Measurements from ENCODE around the gene PALM2AKAP2. TPM values are rescaled to one million over a fixed set of nuclear protein-coding genes. Genes with fewer than 3 reads are reported as not detected.
"Not testable (repeated sequence)": the region's sequence is repeated elsewhere in the genome, so short reads cannot be mapped to it uniquely, and the experiment has no call there.

PALM2AKAP2 gene
- total RNA-seq, 2 donors from 2014 or later = 0.49 to 1.1 TPM

GRCh38 chr9:109817846-109818472 lies 38.0 kb downstream of the PALM2AKAP2 start:
- Mint-ChIP-seq H3K4me1 (peaks cover 6% of the 10 kb centered on the region), H3K36me3 (ENCODE audit: low read depth) (no peaks in the 10 kb centered on the region), H3K9me3 (no peaks in the 10 kb centered on the region), H3K4me3 (no peak overlapping the region), H3K27me3 (ENCODE audit: insufficient read depth) (peaks cover 35% of the 10 kb centered on the region), H3K27ac (peak overlapping the region; percentile 53)
- Histone ChIP-seq H3K36me3 (ENCODE audit: control insufficient read depth, insufficient read depth, low read length) (no peaks in the 10 kb centered on the region), H3K9me3 (ENCODE audit: control insufficient read depth, low read length) (no peaks in the 10 kb centered on the region), H3K27me3 (ENCODE audit: control insufficient read depth, insufficient read depth, low read length, poor library complexity, severe bottlenecking) (no peaks in the 10 kb centered on the region), H3K4me3 (ENCODE audit: low read length) (no peak overlapping the region), H3K4me1 (ENCODE audit: control insufficient read depth, insufficient read depth, low read length) (no peaks in the 10 kb centered on the region), H3K27ac (ENCODE audit: low read depth, low read length) (peak overlapping the region; percentile 76), H3K9ac (ENCODE audit: extremely low read depth, low read length, poor library complexity, severe bottlenecking) (no peak overlapping the region)
- DNase-seq = peak; percentile 86
- TF ChIP-seq CTCF (conservative IDR thresholded peaks at IDR 0.05) = peak; percentile 94
- whole genome bisulfite sequencing, 2 experiments (ENCODE audit: insufficient coverage in 1 of 2, insufficient read length in 1 of 2) = 9 to 11% methylated on average over 5 to 9 of the region's 9 CpGs

- no peak overlapping the region for H3K4me3 Mint-ChIP-seq
- DNase-seq = no peak
- peaks cover 8% of the 10 kb centered on the region for H3K4me1 Mint-ChIP-seq
- no peak for TF ChIP-seq CTCF (conservative IDR thresholded peaks at IDR 0.05)
- H3K36me3 Mint-ChIP-seq (ENCODE audit: low read depth) = no peaks in the 10 kb centered on the region
- Histone ChIP-seq H3K27me3 (ENCODE audit: control insufficient read depth, insufficient read depth, low read length, poor library complexity, severe bottlenecking) (peaks cover 14% of the 10 kb centered on the region), H3K9ac (ENCODE audit: extremely low read depth, low read length, poor library complexity, severe bottlenecking) (no peak overlapping the region), H3K36me3 (ENCODE audit: control insufficient read depth, insufficient read depth, low read length) (no peaks in the 10 kb centered on the region), H3K27ac (ENCODE audit: low read depth, low read length) (no peak overlapping the region), H3K9me3 (ENCODE audit: control insufficient read depth, low read length) (no peaks in the 10 kb centered on the region), H3K4me3 (ENCODE audit: low read length) (no peak overlapping the region), H3K4me1 (ENCODE audit: control insufficient read depth, insufficient read depth, low read length) (no peaks in the 10 kb centered on the region)
- 61% methylated on average over 1 of the region's 1 CpG; no CpG with 5 or more reads in 1 of the 2 experiments for WGBS, 2 experiments (ENCODE audit: insufficient coverage in 1 of 2, insufficient read length in 1 of 2)
- H3K9me3 Mint-ChIP-seq = no peaks in the 10 kb centered on the region
- H3K27me3 Mint-ChIP-seq (ENCODE audit: insufficient read depth) = peaks cover 63% of the 10 kb centered on the region
- H3K27ac Mint-ChIP-seq = no peak overlapping the region
Observed at GRCh38 chr9:109821711-109822110, 41.7 kb downstream of the PALM2AKAP2 start.

DNA sequence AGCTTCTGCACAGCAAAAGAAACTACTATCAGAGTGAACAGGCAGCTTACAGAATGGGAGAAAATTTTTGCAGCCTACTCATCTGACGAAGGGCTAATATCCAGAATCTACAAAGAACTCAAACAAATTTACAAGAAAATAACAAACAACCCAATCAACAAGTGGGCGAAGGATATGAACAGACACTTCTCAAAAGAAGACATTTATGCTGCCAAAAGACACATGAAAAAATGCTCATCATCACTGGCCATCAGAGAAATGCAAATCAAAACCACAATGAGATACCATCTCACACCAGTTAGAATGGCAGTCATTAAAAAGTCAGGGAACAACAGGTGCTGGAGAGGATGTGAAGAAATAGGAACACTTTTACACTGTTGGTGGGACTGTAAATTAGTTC lies 45.4 kb downstream of the PALM2AKAP2 start:
- not testable (repeated sequence) for H3K9ac ChIP-seq (ENCODE audit: extremely low read depth, low read length, poor library complexity, severe bottlenecking); H3K4me3 Mint-ChIP-seq; H3K4me3 ChIP-seq (ENCODE audit: low read length); DNase-seq; H3K36me3 ChIP-seq (ENCODE audit: control insufficient read depth, insufficient read depth, low read length); H3K4me1 ChIP-seq (ENCODE audit: control insufficient read depth, insufficient read depth, low read length); H3K36me3 Mint-ChIP-seq (ENCODE audit: low read depth); H3K27ac Mint-ChIP-seq; H3K9me3 ChIP-seq (ENCODE audit: control insufficient read depth, low read length); H3K9me3 Mint-ChIP-seq; H3K27ac ChIP-seq (ENCODE audit: low read depth, low read length)
- Mint-ChIP-seq H3K27me3 (ENCODE audit: insufficient read depth) (peaks cover 86% of the 10 kb centered on the region), H3K4me1 (peaks cover 14% of the 10 kb centered on the region)
- peaks cover 39% of the 10 kb centered on the region for H3K27me3 ChIP-seq (ENCODE audit: control insufficient read depth, insufficient read depth, low read length, poor library complexity, severe bottlenecking)
- WGBS, 2 experiments (ENCODE audit: insufficient coverage in 1 of 2, insufficient read length in 1 of 2) = 81 to 88% methylated on average over 1 to 2 of the region's 2 CpGs

- Mint-ChIP-seq H3K27me3 (ENCODE audit: insufficient read depth) (peaks cover 88% of the 10 kb centered on the region), H3K36me3 (ENCODE audit: low read depth) (no peaks in the 10 kb centered on the region), H3K4me1 (peaks cover 14% of the 10 kb centered on the region), H3K27ac (no peak overlapping the region), H3K4me3 (no peak overlapping the region), H3K9me3 (no peaks in the 10 kb centered on the region)
- Histone ChIP-seq H3K4me1 (ENCODE audit: control insufficient read depth, insufficient read depth, low read length) (no peaks in the 10 kb centered on the region), H3K36me3 (ENCODE audit: control insufficient read depth, insufficient read depth, low read length) (no peaks in the 10 kb centered on the region), H3K9me3 (ENCODE audit: control insufficient read depth, low read length) (no peaks in the 10 kb centered on the region), H3K4me3 (ENCODE audit: low read length) (no peak overlapping the region), H3K27me3 (ENCODE audit: control insufficient read depth, insufficient read depth, low read length, poor library complexity, severe bottlenecking) (peaks cover 41% of the 10 kb centered on the region), H3K27ac (ENCODE audit: low read depth, low read length) (no peak overlapping the region), H3K9ac (ENCODE audit: extremely low read depth, low read length, poor library complexity, severe bottlenecking) (no peak overlapping the region)
- no peak for TF ChIP-seq CTCF (conservative IDR thresholded peaks at IDR 0.05)
- 50 to 56% methylated on average over 1 of the region's 1 CpG for WGBS, 2 experiments (ENCODE audit: insufficient coverage in 1 of 2, insufficient read length in 1 of 2)
- DNase-seq = no peak
Observed at GRCh38 chr9:109826559-109826958, 46.6 kb downstream of the PALM2AKAP2 start.

Data from endodermal cell (in vitro differentiated cells).